HG03103 (cell line): ENCODE results near the gene LMX1B.
"Not testable (repeated sequence)": the region's sequence is repeated elsewhere in the genome, so short reads cannot be mapped to it uniquely, and the experiment has no call there.

ENCODE experiments used
- ATAC-seq: cut with Tn5 transposase; IDR thresholded peaks from one replicate; pipeline ENCODE4 v1.9.1; 2021; ENCODE audit warnings: low read depth; ENCODE audit not compliant: unreplicated experiment

LMX1B gene

GRCh38 chr9:126652140-126652582, 38.4 kb downstream of the LMX1B start:
- no peak for ATAC-seq

DNA sequence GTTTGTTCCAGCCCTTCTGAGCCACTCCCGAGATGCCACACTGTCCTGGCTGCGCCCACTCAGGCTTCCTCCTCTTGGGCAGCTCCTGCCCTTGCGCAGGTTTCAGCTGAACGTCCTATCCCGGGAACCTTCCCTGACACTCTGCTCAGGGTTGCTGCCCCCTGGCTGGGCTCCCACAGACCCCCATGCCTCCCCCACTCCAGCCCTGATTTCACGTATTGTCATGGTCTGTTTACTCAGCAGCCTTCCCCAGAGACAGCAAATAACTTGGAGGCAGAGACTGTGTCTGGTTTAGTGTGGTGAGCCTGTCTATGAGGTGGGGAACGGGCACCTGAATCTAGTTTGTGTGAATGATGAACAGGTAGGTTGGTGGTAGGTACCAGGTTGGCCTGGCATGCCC, 40.4 kb downstream of the LMX1B start:
- ATAC-seq = no peak

- not testable (repeated sequence) for ATAC-seq
Measured at GRCh38 chr9:126656214-126656613, 42.5 kb downstream of the LMX1B start.

- no peak for ATAC-seq
Measured at GRCh38 chr9:126658201-126658825, 44.6 kb downstream of the LMX1B start.

DNA sequence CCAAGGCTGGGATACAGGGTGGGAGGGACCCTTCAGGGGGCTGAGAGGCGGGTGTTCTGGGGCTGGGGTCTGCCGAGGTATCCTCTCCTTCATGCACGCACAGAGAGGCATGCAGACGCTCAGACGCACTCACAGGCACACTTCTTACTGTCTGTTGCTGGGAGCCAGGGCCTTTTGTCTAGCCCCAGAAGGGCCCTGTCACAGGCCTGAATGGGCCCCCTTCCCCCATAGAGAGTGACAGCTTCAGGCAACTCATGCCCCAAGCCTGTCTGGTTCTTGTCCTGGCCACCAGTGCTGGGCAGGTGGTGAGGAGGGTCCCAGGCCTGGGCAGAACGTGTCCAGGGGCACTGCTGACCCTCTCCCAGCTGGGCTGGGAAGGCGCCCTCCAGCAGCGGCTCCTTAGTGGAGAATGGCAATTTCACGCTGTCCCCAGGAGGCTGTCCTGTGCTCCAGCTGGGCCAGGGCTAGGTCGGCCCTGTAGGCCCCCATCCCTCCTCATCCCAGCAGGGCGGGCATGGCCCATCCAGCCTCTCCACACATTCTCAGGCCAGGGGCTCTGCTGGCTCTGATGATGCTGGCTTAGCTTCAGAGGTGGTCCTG, 45.3 kb downstream of the LMX1B start:
- ATAC-seq = no peak

DNA sequence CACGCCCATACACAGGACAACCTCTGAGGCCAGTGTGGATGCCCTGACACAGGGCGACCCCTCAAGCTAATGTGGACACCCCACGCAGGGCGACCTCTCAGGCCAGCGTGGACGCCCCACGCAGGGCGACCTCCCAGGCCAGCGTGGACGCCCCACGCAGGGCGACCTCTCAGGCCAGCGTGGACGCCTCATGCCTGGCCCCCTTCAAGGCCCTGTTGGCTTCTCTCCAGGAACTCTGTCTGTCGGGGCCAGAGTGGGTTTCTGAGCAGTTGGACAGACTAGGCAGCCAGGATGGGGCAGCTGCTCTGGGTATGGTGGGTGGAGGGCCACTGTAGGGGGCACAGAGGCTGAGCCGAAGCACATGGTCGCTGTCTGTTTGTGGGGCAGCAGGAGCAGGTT, 47.4 kb downstream of the LMX1B start:
- ATAC-seq = no peak

GRCh38 chr9:126661521-126662251, 48.0 kb downstream of the LMX1B start:
- no peak for ATAC-seq

- no peak for ATAC-seq
Measured at GRCh38 chr9:126663661-126664072, 49.9 kb downstream of the LMX1B start.

DNA sequence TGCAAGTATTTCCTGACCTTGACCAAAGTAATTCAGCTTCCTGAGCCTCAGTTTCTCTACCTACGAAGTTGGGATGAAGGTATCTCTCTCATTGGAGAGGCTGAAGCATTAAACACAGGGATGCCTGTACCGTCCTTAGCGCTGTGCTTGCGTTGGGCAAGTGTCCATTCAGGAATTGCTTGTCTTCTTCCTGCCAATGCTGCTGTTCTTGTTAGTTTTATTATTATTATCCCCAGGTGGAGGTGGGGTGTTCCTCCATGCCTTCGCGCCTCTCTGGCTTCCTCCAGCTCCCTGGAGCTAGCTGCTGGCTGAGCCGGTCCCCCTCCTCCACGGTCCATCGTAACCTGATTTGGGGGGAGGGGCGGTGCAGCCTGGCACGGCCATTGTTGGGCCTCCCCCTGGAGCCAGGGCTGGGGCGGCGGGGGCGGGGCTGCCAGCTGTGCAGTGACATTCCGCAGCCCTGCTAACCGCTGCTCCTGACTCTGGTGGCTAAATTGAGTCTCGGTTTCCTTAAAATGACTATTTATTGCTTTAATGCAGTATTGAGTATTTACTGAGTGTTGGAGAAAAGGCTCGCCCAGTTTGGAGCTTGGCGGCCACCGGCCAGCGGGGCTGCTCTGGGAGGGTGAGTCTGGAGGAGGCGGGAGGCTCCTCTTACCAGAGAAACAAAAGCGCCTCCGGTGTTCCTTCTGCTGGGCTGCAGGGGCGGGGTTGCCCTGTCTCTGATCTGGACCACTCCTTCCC, 51.3 kb downstream of the LMX1B start:
- ATAC-seq = no peak

GRCh38 chr9:126665644-126666035, 51.9 kb downstream of the LMX1B start:
- ATAC-seq = no peak

DNA sequence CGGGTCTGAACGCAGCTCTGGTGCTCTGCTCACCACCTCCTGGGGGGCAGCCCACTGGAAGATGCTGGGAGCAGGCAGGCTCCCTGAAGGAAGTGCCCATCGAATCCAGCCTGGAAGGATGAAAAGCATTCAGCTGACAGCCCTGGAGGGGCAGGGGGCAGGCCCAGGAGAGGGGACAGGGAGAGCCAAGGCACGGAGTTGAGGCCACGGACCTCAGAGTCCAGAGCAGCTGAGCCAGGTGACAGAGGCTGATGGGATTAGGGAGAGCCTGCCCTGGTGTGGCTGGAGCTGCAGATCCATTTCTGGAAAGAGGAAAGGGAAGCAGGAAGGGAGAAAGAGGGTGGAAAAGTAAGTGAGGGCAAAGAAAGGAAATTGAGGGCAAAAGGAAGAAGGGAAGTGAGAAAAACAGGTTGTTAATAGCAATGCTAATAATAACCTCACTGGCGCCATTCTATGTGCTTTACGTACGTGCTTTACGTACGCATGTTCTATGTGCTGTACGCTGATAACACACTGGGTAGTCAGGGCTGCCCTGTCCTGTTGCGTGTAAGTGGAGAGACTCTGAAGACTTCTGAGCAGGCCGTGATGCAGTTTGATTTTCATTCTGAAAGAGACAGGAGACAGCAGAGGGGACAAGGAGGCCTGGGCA, 52.6 kb downstream of the LMX1B start:
- ATAC-seq = no peak

DNA sequence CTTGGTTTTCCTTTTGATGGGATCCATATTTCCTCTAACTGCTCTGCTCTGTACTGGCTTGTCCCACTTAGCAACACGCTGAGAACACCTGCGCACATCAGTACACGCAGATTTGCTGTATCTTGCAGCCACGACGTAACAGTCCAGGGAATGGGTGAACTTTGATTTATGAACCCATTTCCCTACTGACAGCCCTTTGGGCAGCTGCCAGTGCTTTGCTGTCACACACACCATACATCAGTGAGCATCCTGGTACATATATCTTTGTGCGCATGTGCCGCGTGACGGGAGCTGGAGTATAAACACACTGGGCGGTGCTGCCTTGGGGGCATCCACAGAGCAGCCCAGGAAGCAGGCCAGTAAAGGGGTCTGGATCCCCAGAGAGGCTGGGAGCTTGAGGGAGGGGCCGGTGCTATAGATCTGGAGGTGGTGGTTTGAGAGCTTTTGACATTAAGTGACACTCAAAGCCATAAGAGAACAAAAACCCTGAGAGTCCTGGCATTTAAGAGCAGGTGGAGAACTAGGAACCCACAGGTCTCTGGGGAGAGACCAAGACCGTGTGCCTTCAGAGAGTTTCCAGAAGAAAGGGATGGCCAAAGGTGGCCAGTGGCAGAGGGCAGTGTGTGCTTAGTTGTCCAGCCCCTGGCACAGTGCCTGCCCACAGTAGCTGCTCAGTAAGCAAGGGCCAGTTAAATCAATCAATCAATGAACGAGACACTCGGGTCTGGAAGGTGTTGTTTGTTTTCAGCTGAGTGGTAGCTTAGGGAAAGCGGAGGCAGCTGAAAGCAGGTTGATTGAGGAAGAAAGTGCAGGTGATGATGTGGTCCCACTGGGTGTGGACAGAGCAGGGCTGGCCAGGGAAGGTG, 53.7 kb downstream of the LMX1B start:
- ATAC-seq = no peak

DNA sequence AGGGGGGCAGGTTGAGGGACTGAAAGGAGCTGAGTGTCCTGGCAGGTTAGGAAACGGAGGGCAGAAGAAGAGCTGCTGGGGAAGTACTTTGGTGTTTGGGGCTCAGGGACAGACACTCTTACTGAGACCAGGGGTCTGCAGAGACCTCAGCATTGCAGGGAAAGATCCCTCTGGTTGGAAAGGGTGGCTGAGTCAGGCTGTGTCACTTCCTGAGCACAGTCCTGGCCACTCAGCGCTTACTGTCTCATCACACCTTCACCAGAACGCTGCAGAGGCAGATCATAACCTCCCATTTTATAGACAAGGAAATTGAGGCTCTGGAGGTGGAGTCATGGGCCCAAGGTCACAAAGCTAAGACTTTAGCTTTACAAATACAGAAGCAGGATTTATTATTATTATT, 54.3 kb downstream of the LMX1B start:
- no peak for ATAC-seq

DNA sequence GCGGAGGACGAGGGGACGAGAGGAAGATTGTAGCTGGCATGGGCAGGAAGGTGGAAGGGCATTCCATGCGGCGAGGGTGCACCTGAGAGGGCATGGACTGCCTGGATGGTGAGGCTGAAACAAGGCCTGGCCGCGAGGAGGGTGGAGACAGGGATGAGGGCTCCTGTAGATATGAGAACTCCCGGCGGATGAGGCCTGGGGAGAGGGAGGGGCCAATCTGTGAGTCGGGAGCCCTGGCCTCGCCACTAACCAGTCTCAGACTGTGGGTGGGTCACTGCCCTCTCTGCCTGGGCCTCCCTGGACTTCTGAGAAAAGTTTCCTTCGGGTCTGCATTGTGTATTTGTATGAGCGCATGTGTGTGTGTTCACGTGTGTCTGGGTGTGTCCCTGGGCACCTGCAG, 55.4 kb downstream of the LMX1B start:
- ATAC-seq = no peak

- ATAC-seq = no peak
Measured at GRCh38 chr9:126670270-126670669, 56.5 kb downstream of the LMX1B start.

- no peak for ATAC-seq
Measured at GRCh38 chr9:126671381-126671831, 57.7 kb downstream of the LMX1B start.

GRCh38 chr9:126671983-126672382, 58.3 kb downstream of the LMX1B start:
- no peak for ATAC-seq

DNA sequence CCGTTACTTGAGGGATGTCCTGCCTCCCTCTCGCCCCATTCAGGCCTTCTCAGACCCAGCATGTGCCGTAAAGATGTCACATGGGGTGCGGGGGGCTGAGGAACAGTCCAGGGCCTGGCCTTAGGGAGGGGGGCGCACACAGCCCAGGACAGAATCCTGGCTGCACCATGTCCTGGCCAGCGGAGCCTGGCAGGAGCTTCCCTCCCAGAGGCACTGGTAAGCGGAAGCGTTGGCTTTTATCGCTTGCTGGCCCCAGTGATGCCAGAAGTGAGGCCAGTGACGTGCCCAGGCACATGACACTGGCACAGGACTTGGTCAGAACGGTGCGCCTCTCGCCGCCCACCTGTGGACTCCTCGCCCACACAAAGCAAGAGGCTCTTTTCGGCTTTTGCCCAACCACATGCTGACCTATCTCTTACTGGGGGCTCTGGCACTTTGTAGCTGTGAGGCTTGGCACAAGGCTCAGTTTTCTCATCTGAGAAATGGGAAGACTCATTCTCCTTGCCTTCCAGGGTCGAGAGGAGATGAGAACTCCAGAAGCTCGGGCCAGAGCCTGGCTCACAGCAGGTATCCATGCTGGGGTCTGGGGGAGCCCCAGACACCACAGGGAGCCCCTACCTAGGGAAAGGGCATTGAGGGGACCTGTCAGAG, 59.0 kb downstream of the LMX1B start:
- no peak for ATAC-seq

GRCh38 chr9:126673689-126674364, 60.1 kb downstream of the LMX1B start:
- no peak for ATAC-seq
